Astrocyte (in vitro differentiated cells and primary cell): ENCODE results near the gene ITK.

Experiments
- CTCF ChIP-seq: IDR thresholded peaks from 2 replicates; pipeline ENCODE4 v1.5.1; 2011; ENCODE audit warnings: low read depth, mild to moderate bottlenecking, inconsistent platforms, low read length, moderate library complexity; ENCODE audit not compliant: insufficient read depth
- EZH2 ChIP-seq: IDR thresholded peaks from 2 replicates; pipeline ENCODE4 v1.6.1; 2012; ENCODE audit warnings: mild to moderate bottlenecking, low read length, inconsistent platforms; ENCODE audit not compliant: insufficient read depth

GRCh38 chr5:157248821-157249470 is 68.3 kb downstream of the ITK start:
- TF ChIP-seq CTCF (no peak), EZH2 (no peak)
